ENCODE measurements around the gene TBX19.

TBX19 gene

DNA sequence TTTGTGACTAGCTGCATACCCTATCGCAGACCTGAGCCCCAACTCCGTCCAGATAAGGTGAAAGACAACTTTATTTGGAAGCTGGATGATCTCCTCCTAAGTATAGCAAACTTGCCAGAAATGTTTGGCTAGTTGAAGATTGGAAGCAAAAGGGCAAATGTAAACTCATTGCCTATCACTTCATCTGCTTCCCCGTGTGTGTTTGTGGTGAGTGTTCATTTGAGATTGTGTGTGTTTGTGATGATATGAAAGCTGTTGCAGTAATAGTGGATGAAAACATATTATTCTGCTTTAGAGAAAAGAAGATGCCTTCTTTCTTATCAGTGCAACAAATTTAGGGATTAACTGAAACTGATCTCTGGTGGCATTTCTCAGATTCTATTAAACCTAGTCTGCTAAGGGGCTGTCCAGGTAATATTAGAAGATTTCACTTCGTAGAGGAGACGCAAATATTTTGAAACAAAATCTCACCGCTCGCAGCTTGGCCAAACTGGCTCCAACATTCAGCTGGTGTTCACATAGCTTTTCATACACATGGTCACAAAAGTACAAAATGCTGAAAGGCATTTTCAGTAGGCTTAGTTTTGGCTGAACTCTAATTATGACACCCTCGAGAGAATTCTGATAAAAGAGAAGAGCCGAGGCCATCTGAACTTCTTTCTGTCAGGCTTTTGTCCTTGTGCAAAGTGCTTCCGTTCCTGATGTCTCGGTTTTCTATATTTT is 1.1 kb downstream of the TBX19 start:
- no peak for DNase-seq

DNA sequence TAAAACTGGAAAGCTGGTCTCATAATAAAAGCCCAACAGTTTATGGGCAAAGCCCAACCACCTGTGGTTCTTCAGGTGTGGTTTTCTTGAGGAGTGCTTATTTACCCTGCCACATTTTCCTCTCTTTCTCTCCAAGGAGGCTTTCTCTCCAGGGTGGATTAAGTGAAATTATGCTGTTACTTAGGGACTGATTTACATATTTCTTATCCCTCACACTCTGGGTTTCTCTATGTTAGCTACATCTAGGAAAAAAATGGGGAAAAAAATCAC is 4.8 kb downstream of the TBX19 start:
- DNase-seq, result no peak

DNA sequence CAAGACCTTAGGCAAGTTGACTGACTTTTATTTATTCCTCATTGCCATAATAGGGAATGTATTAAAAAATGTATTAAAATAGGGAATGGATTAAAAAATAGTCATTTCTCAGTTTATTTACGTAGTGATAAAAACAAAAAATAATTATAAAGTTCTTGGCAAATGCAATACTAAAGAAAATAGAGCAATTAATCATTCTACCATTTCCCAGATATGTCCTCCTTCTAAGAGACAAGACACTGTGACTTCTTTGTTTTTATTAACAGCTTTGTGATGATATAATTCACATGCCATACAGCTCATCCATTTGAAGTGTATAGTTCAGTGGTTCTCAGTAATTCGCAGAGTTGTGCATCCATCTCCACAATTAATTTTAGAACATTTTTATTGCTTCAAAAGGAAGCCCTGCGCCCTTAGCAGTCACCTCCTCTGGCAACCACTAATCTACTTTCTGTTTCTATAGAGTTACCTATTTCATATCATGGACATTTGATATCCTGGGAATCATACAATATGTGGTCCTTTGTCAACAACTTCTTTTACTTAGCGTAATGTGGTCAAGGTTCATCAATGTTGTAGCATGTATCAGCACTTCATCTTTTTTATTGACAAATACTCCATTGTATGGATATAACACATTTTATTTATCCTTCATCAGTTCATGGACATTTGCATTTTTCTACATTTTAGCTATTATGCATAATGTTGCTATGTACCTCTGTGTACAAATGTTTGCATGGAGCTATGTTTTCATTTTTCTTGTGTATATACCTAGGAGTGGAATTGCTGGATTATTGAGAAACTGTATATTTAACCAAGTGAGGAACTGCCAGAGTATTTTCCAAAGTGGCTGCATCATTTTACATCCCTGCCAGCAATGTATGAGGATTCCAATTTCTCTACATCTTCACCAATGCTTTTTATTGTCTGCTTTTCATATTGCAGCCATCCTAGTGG is 5.6 kb downstream of the TBX19 start:
- no peak for DNase-seq

DNA sequence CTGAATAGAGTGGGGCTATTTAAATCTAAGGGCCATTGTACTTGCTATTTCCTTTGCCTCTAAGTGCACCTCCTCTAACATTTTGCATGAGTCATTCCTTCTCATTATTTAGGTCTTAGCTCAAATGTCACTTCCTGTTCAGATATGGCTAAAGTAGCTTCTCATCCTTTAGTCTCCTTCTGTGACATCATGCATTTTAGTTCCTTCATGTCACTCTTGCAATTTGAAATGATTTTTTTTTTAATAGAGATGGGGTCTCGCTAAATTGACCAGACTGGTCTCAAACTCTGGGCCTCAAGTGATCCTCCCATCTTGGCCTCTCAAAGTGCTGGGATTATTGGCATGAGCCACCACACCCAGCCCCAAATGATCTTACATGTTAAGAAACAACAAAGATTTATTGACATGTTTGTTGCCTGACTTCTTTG is 6.6 kb downstream of the TBX19 start:
- DNase-seq, result no peak

DNA sequence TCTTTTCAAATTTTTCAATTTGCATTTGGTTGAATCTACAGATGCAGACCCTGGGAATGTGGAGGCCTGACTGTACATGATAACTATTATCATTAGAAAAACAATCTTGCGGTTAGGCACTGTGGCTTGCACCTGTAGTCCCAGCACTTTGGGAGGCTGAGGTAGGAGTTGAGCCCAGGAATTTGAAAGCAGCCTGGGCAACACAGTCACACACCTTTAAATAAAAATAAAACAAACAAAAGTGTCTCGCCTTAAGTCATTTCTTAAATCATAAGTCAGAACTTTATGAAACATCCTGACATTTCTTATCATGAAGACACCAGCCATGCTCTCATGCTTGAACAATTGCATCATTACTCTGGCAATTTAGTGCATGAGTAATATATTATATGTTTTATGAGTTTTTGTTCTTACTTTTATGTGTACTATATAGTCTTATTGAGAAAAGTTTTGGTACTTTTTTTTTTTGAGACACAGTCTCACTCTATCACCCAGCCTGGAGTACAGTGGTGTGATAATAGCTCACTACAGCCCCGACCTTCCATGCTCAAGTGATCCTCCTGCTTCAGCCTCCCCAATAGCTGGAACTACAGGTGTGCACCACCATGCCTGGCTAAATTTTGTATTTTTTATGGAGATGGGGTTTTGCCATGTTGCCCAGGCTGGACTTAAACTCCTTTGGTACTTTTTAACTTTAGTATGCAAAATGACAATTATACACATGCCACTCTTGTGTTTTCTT is 7.8 kb downstream of the TBX19 start:
- no peak for DNase-seq

DNA sequence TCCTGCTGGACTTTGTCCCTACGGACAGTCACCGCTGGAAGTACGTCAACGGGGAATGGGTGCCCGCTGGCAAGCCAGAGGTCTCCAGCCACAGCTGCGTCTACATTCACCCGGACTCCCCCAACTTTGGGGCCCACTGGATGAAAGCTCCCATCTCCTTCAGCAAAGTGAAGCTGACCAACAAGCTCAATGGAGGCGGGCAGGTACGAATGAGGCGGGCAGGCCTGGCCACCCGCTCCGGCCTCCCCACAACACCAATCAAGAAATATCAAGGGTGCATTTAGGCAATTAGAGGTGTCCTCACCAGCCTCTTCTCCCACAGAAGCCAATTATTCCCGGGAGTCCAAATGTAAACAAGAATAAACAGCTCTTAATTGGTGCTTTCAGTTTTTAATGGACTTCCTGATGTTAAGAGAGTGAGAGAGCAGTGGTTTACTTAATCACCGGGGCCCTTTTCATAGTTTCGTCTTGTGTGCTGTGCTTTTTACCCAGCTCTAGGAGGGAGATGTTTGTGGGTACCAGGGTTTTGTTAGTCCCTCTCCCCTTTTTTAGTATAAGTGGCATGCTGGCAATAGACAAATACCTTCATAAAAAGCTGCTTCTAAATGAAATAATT is 10.7 kb downstream of the TBX19 start:
- no peak for DNase-seq

DNA sequence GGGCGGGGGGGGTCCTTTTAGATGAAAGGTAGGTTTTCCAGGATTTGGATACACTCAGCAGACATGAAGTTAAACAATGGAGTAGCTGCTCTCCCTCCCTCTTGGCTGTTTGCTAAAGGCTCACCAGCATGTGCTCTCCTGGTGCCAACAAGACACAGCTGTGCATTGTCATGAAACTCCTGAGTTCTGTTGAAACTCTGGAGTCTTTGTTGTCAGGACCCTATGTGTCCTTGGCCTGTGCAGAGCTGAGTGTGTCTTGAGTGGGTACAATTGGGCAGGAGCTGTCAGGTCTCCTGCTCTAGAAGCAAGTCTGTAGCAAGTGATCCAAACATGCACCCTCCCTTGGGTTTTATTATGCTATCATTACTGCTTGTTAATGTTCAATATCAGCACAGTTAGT is 12.7 kb downstream of the TBX19 start:
- DNase-seq, result no peak

DNA sequence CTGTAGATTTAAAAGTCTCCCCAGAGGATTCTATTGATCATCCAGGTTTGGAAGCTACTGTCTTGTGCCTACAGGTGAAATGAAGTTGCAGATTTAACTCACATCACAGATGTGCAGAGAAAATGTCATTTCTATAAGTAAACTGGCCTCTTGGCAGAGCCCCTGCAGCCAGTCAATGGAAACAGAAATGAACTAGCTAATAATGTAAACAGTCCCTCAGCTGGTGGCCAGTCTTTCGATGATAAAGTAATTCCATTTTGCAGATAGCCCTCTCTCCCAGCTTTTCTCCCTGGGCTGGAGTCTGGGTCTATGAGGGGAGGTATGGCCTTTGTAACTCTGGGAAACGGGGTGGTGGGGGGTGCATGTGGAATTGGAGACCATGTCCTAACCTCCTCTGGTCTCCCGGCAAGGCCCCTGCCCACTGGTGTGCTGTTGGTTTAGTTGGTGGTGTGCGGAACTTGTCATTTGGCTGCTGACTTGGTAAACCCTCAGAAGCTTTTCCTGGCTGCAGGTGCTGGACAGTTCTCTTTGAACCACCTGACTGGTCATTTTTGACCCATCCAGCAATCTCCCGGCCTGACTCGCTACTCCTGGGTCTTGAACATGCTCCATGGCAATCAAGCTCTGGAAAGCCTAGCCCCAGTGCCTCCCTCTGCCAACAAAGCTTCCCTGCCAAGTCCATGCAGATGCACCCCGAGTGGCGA is 14.9 kb downstream of the TBX19 start:
- no peak for DNase-seq

DNA sequence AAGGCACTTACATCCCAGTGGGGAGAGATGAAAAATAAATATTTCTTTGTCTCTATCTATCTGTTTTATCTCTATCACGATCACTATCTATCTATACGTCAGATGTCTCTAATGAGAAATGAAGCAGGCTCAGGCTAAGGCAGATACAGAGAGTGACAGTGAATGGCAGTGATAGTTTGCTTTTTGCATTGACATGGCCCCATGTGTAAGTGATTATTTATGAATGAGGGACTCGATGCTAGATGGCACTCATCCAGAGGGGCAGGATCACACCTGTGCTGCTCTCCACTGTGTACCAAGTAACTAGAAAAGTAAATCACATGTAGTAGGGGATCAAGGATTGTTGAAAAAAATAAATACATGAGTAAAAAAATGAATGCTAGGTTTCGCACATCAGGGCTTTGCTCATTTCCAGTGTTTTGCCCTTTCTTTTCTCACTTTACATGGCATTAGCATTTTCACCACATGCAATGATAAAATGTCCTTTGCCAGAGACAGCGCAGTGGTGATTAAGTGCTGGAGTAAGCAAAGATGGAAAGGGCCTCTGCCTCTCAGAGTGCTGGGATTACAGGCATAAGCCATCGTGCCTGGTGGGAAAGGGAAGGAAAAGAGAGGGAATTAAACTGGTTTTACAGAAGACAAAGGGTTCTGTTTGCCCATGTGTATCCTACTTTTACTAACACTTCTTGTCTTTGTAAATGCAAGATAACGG is 16.5 kb downstream of the TBX19 start:
- no peak for DNase-seq

DNA sequence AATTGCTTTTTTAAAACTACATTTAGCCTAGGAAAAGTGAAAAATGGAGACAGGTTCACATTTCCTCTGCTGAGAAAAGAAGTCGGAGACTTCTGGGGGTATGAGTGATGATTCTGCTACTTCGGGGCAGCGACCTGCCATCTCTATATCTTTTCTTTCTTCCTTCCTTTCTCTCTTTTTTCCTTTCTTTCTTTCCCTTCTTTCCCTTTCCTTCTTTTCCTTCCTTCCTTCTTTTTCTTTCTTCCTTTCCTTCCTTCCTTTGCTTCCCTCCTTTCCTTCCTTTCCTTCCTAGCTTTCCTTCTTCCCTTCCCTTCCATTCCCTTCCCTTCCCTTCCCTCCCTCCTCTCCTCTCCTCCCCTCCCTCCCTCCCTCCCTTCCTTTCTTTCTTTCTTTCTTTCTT is 17.8 kb downstream of the TBX19 start:
- no peak for DNase-seq

DNA sequence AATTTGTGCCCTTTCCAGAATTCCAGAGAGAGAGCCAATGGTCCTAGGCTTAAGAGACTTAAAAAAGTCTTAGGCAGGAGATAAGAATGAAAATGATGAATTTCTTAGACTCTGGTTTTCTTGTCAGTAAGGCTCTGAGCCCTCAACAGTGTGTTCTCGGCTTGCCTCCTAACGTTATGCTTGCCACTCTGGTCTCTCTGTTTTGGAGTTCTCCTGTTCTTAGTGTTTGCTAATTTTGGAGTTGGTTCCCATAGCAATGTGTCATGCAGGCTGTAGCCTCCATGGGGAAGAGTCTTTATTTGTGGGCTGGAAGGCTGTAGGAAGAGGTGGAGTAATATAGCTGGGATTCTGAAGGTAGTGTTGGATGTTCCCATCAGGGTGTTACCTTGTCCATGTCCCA is 19.9 kb downstream of the TBX19 start:
- no peak for DNase-seq

DNA sequence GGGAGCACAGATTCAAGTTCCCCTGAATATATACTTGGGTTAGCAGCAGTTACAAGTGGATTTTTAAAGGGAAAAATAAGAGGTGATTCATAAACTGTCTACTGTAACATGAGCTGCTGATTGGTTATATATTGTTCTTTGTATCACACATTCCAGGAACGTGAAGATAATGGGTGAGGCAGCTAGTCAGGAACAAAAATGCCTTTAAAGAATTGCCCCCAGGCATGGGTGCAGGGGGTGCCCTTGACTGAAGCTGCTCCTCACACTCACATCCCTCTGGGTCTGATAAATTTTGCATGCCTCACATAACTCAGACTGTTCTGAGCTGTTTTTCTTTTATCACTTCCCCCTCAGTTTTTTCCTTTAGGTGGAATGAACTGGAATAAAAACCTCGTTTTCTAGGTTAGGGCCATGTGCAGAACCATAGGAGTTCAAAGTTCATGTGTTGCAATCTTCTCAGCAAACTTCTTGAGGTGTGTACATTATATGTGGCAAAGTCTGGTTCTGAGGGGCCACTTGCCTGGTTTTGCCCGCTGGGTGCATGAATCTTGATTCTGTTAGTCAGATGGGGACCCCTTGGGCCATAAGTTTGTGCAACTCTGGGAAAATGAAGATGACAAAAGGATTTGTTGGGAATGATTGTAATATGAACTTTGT is 21.1 kb downstream of the TBX19 start:
- no peak for DNase-seq

DNA sequence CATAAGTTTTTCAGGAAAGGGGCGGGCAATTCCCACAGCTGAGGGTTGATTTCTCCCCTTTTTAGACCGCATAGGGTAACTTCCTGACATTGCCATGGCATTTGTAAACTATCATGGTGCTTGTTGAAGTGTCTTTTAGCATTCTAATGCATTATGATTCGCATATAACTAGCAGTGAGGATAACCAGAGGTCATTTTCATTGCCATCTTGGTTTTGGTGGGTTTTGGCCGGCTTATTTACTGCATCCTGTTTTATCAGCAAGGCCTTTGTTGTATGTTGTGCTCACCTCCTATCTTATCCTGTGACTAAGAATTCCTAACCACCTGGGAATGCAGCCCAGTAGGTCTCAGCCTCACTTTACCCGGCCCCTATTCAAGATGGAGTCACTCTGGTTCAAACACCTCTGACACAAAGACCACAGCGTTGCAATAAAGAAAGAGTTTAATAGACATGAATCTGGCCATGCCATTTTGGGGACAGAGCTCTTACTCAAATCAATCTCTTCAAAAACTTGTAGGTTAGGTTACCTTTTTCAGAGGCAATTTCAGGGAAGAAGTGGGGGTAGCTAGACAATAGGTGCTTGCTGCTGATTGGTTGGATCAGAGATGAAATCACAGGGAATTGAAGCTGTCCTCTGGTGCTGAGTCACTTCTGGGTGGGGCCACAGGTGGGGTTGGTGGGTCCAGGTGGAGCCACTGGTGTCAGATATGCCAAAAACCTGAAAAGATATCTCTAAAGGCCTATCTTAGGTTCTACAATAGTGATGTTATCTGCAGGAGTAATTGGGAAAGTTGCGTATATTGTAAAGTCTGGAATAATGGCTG is 23.3 kb downstream of the TBX19 start:
- no peak for DNase-seq

DNA sequence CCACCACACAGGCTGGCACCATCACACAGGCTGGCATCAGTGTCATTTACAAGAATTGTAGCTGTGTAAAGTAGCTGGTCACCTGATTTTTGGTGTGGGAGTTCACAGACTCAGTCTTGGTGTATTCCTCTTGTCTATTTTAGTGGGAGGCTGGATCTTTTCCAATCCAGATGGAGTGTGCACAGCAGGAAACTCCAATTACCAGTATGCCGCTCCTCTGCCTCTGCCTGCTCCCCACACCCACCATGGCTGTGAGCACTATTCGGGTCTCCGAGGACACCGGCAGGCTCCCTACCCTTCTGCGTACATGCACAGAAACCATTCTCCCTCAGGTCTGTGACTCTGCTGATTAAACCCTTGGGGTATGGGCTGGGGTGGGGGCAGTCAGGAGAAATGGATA is 24.2 kb downstream of the TBX19 start:
- no peak for DNase-seq

DNA sequence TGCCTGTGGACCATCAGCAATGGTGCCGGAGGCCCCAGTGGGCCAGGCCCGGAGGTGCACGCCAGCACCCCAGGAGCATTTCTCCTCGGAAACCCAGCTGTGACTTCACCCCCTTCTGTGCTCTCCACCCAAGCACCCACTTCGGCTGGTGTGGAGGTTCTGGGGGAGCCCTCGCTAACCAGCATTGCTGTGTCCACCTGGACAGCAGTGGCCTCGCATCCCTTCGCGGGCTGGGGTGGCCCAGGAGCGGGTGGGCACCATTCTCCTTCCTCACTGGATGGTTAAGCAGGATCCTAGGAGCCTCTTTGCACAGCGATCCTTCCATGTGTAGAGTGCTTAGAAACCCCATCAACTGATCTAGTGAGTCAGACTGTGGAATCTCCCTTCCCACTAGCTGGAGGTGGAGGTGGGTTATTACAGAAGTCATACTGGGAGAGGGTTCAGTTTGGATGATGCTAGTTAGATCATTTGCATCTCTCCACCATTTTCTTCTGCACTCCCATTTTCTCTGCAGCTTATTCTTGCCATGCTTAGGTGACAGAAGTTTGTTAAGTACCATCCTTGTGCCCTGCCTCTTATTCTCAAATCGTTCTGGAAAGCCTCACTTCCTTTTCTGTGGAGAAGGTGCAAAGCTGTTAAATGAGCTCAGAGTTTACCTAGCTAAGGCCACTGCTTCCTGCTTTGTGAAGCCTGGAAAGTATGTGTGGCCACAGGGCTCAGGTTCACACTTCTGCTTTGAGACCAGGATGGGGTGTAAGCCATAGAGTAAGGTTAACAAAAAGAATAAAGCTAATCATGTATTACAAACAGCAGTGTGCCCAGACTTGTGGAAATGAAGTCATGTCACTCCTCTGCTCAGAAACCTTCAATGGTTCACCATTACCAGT is 32.3 kb downstream of the TBX19 start:
- no peak for DNase-seq

DNA sequence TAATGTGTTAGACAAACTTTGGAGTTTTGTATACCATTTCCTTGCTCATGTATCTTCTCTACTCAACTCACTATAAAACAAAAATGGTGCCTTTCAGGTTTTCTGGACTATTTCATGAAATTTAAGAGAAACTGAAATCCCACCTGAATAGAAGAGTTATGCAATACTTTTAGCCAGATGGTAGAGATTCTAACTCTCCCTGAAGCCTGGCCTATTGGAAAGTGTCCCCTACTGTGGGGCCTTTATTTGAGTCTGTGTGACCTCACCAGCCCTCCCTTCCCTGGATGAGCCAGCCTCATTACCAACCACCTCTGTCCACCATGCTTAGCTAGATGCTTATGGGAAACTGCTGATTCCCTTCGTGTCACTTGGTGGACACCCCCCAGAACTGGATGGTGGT is 35.5 kb downstream of the TBX19 start:
- DNase-seq, result no peak

DNA sequence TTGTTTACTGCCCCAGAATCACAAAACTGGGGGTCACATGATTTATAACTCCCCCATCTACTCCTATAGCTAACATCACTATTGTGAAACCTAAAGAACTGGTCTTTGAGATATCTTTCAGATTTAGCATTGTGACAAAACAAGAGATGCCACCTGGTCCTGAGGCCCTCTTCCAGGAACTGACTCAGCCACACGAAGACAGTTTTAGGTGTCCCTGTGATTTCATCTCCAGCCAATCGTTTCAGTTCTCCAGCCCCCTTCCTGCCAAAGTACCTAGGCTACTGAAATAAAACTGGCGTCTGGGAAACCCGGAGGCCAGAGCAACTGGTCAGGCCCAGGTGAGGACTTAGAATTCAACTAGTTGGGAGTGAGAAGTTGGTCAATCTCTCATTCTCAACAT is 36.6 kb downstream of the TBX19 start:
- no peak for DNase-seq

DNA sequence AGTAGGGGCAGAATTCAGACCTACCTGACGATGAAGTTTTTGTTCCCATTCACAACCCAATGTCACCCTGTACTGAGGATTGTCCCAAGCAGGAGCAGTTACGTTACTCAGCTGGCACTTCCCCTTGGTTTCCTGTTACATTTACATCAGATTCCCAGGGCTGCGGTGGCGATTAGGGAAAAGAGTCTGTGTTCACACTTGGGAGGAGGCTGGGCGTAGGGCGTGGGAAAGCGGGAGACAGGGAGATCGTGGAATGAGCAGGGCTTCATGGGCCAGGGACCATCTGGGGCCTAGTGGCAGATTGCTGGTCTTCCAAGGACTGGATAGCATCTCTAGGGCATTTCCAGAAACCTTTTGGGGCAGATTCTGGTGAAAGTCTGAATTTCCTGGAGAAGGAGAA is 39.0 kb downstream of the TBX19 start:
- DNase-seq, result no peak

DNA sequence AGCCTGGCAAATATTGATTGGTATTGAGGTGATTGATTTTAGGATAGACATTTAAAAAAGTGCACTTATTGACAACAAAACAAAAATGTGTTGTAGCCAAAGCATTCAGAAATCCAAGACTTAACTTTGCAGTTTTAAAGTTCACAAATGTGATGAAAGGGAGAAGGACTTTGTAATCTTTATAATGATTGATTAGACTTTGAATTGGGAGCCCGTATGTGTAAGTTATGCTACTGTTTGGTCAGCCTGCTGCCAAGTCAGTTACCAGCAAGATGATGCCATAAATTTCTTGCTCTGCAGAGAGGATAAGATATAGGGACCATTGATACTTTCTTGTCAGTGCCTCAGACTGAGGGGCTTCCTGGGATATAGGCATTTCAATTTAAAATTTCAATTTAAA is 39.5 kb downstream of the TBX19 start:
- no peak for DNase-seq

Data from activated effector memory CD4-positive, alpha-beta T cell treated with anti-CD3 and anti-CD28 coated beads, Interleukin-2, amount 50 U/mL, for 16 hours (primary cell).